Esophagus muscularis mucosa (tissue), 4 donors: ENCODE data around the gene LTBP1. TPM values are rescaled to one million over a fixed set of nuclear protein-coding genes. Genes with fewer than 3 reads are reported as not detected.
A peak's percentile ranks its signal among the peaks of the same experiment; 100 is the strongest.

ENCODE experiments used
- DNase-seq: peaks from one replicate; pipeline ENCODE4 v3.0.0-alpha.2; 2017; ENCODE audit errors: extremely low spot score
- H3K27ac ChIP-seq, 4 donors: fragments of 200-600 bp; sonication (generic); replicated peaks in 1 of 4; 1 replicate in 3 of 4; 2 replicates in 1 of 4; pipeline ENCODE4 v1.5.1; 2016 to 2019; ENCODE audit warnings: mild to moderate bottlenecking in 1 of 4
- H3K27me3 ChIP-seq, 4 donors: fragments of 200-600 bp; sonication (generic); one replicate each; pipeline versions ENCODE4 v1.5.1 to v1.6.0; 2016 to 2019
- H3K36me3 ChIP-seq, 4 donors: fragments of 200-600 bp; sonication (generic); one replicate each; pipeline ENCODE4 v1.5.1; 2016 to 2019
- H3K4me1 ChIP-seq, 4 donors: fragments of 200-600 bp; sonication (generic); one replicate each; pipeline ENCODE4 v1.5.1; 2016 to 2019
- H3K4me3 ChIP-seq, 4 donors: fragments of 200-600 bp; sonication (generic); 1 replicate in 2 of 4; 2 replicates in 2 of 4; pipeline ENCODE4 v1.5.1; 2016 to 2019; ENCODE audit warnings: mild to moderate bottlenecking in 4 of 4, moderate library complexity in 1 of 4
- H3K9me3 ChIP-seq, 4 donors: fragments of 200-600 bp; sonication (generic); 1 replicate in 3 of 4; 2 replicates in 1 of 4; pipeline ENCODE4 v1.5.1; 2016 to 2019
- EP300 ChIP-seq: sonication (generic); formaldehyde crosslinking; IDR thresholded peaks from one replicate; pipeline ENCODE4 v1.6.1; 2017; ENCODE audit warnings: antibody characterized with exemption
- POLR2A ChIP-seq: fragments of 450-650 bp; IDR thresholded peaks from one replicate; pipeline ENCODE4 v1.6.1; 2017; ENCODE audit warnings: antibody characterized with exemption, moderate library complexity, mild to moderate bottlenecking, low read depth
- POLR2AphosphoS5 ChIP-seq, 2 donors: sonication (generic); formaldehyde crosslinking; IDR thresholded peaks; one replicate each; pipeline ENCODE4 v1.6.1; 2017; ENCODE audit warnings: antibody characterized with exemption in 2 of 2
- WGBS: methylation state at CpG from one replicate; pipeline ENCODE4 v1.1.5; 2018; 5-methylcytosine and 5-hydroxymethylcytosine counted together
- intact Hi-C: fragments of 100-400 bp; cut with DNase I; formaldehyde crosslinking; loops from one replicate; pipeline ENCODE4 v1.15.1; 2023
- total RNA-seq, 4 donors: library from RNA; depleted of rRNA; stranded (reverse); fragments of >200 nt; gene quantifications; one replicate each; pipeline versions ENCODE4 v1.1.0 to v1.2.1, GENCODE V29; 2016
- TF ChIP-seq, protein P1 (sequence below), 3 experiments: fragments of 200-600 bp in 2 of 3; fragments of 450-650 bp in 1 of 3; sonication (generic) in 2 of 3; IDR thresholded peaks; one replicate each; pipeline ENCODE4 v1.5.1; 2017 to 2019; ENCODE audit warnings: antibody characterized with exemption in 3 of 3, mild to moderate bottlenecking in 2 of 3, moderate library complexity in 1 of 3

Gene LTBP1
- total RNA-seq, 4 donors from 2014 or later, result 254 to 465 (median 368) TPM

GRCh38 chr2:32997705-32998104, 51.0 kb downstream of the LTBP1 start:
- peaks cover 4 to 9% (median 5%) of the 10 kb centered on the region in 4 donors for H3K4me1 ChIP-seq
- no peaks in the 10 kb centered on the region for H3K36me3 ChIP-seq
- intact Hi-C loops, result no loop called here
- no peaks in the 10 kb centered on the region for H3K27me3 ChIP-seq
- WGBS, result 90% methylated on average over 2 of the region's 2 CpGs
- TF ChIP-seq POLR2A (no peak), POLR2AphosphoS5 (IDR thresholded peaks at IDR 0.05) (no peak), EP300 (no peak)
- TF ChIP-seq, protein P1, sequence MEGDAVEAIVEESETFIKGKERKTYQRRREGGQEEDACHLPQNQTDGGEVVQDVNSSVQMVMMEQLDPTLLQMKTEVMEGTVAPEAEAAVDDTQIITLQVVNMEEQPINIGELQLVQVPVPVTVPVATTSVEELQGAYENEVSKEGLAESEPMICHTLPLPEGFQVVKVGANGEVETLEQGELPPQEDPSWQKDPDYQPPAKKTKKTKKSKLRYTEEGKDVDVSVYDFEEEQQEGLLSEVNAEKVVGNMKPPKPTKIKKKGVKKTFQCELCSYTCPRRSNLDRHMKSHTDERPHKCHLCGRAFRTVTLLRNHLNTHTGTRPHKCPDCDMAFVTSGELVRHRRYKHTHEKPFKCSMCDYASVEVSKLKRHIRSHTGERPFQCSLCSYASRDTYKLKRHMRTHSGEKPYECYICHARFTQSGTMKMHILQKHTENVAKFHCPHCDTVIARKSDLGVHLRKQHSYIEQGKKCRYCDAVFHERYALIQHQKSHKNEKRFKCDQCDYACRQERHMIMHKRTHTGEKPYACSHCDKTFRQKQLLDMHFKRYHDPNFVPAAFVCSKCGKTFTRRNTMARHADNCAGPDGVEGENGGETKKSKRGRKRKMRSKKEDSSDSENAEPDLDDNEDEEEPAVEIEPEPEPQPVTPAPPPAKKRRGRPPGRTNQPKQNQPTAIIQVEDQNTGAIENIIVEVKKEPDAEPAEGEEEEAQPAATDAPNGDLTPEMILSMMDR (IDR thresholded peaks at IDR 0.05), result no peak
- no peak overlapping the region for H3K4me3 ChIP-seq
- H3K27ac ChIP-seq, result no peak overlapping the region
- peak; percentile 50 for DNase-seq
- no peaks in the 10 kb centered on the region for H3K9me3 ChIP-seq

DNA sequence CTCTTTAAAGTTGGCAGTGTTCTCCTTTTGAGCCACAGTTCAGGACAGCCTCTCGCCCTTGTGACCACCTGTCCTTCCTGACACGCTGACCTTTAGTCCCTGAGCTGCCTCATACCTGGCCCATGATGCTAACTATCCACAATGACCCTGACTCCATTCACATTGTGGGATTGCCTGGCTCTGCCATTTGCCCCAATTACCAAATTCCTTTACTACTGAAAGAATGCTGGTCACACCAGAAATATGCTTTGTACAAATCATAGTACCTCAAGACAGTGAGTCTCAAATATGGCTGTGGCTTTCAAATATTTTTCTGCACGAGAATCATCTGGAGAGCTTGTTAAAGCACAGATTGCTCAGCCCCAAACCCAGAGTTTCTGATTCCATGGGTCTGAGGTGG, 54.2 kb downstream of the LTBP1 start:
- H3K9me3 ChIP-seq, result no peaks in the 10 kb centered on the region
- DNase-seq, result peak; percentile 53
- no peaks in the 10 kb centered on the region for H3K27me3 ChIP-seq
- H3K4me3 ChIP-seq, result no peak overlapping the region
- H3K36me3 ChIP-seq, result no peaks in the 10 kb centered on the region
- peaks cover 0 to 6% (median 0%) of the 10 kb centered on the region in 4 donors for H3K4me1 ChIP-seq
- no peak overlapping the region for H3K27ac ChIP-seq
- intact Hi-C loops, result no loop called here
- no CpG with 5 or more reads among the region's 3 CpGs for WGBS
- TF ChIP-seq EP300, result no peak
- no peak for TF ChIP-seq POLR2AphosphoS5 (IDR thresholded peaks at IDR 0.05)
- no peak for TF ChIP-seq POLR2A
- TF ChIP-seq, protein P1 (IDR thresholded peaks at IDR 0.05), result no peak

DNA sequence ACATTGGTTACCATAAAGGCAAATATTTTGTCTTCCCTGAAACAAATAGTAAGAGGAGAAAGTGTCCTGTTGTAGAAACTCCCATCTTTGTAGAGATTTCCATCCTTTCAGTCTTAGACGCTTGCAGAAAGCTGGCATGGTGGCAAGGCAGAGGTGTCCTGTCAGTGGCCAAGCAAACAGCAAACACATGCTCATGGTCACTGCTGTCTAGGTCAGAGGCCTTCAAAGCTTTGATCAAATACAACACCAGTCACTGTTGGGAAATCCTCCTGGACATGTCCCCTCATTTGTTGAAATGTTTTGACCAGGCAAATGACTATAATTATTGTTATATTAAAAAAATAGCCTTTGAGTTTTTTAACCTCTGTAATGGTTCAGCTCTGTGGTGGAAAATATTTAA, 55.1 kb downstream of the LTBP1 start:
- no peaks in the 10 kb centered on the region for H3K9me3 ChIP-seq
- intact Hi-C loops, result no loop called here
- H3K27ac ChIP-seq, result no peak overlapping the region
- H3K4me3 ChIP-seq, result no peak overlapping the region
- TF ChIP-seq POLR2A, result no peak
- TF ChIP-seq, protein P1 (IDR thresholded peaks at IDR 0.05), result no peak
- no peak for TF ChIP-seq EP300
- no peak for TF ChIP-seq POLR2AphosphoS5 (IDR thresholded peaks at IDR 0.05)
- H3K36me3 ChIP-seq, result no peaks in the 10 kb centered on the region
- DNase-seq, result no peak
- peaks cover 0 to 6% (median 0%) of the 10 kb centered on the region in 4 donors for H3K4me1 ChIP-seq
- no peaks in the 10 kb centered on the region for H3K27me3 ChIP-seq
- WGBS, result no CpG with 5 or more reads among the region's 1 CpG

GRCh38 chr2:33002863-33003262, 56.1 kb downstream of the LTBP1 start:
- 78% methylated on average over 11 of the region's 11 CpGs for WGBS
- H3K36me3 ChIP-seq, result no peaks in the 10 kb centered on the region
- no peak overlapping the region for H3K4me3 ChIP-seq
- no peak overlapping the region for H3K27ac ChIP-seq
- H3K9me3 ChIP-seq, result no peaks in the 10 kb centered on the region
- TF ChIP-seq, protein P1 (IDR thresholded peaks at IDR 0.05), result no peak
- no peak for TF ChIP-seq EP300
- TF ChIP-seq POLR2AphosphoS5 (IDR thresholded peaks at IDR 0.05), result no peak
- TF ChIP-seq POLR2A, result no peak
- intact Hi-C loops, result no loop called here
- peak; percentile 81 for DNase-seq
- H3K4me1 ChIP-seq, result peaks cover 0 to 6% (median 0%) of the 10 kb centered on the region in 4 donors
- H3K27me3 ChIP-seq, result no peaks in the 10 kb centered on the region

DNA sequence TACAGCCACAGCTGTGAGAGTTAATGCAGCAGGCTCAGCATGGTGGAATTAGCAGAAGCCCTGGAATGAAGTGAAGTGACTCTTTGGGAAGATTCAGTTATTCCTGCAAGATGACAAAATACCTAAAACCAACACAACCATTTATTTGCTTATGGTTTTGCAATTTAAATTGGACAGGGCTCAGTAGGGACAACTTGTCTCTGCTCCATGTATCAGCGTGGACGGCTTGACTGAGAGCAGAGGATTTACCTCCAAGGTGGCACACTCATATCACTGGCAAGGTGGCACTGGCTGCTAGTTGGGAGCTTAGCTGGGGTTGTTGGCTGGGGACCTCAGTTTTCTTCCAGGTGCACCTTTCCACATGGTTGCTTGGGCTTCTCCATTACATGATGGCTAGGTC, 58.3 kb downstream of the LTBP1 start:
- H3K27ac ChIP-seq, result no peak overlapping the region
- no peaks in the 10 kb centered on the region for H3K27me3 ChIP-seq
- H3K4me3 ChIP-seq, result no peak overlapping the region
- H3K4me1 ChIP-seq, result peaks cover 0 to 6% (median 0%) of the 10 kb centered on the region in 4 donors
- no peaks in the 10 kb centered on the region for H3K9me3 ChIP-seq
- intact Hi-C loops, result no loop called here
- no peaks in the 10 kb centered on the region for H3K36me3 ChIP-seq
- 92% methylated on average over 2 of the region's 2 CpGs for WGBS
- no peak for DNase-seq
- TF ChIP-seq EP300 (no peak), POLR2A (no peak), POLR2AphosphoS5 (IDR thresholded peaks at IDR 0.05) (no peak)
- TF ChIP-seq, protein P1 (IDR thresholded peaks at IDR 0.05), result no peak
